HCT116 (cell line): ENCODE results near the gene KMT2B.

Experiments
- EGR1 ChIP-seq: IDR thresholded peaks from 2 replicates; pipeline ENCODE4 v1.6.1; 2012; ENCODE audit warnings: low read depth
- EZH2 ChIP-seq: fragments of 200-600 bp; sonication (generic); IDR thresholded peaks from 2 replicates; pipeline ENCODE4 v1.6.1; 2017; ENCODE audit warnings: antibody characterized with exemption, mixed run types
- POLR2A ChIP-seq: IDR thresholded peaks from 2 replicates; pipeline ENCODE4 v1.7.0; 2011; ENCODE audit warnings: borderline replicate concordance; ENCODE audit not compliant: insufficient read depth, insufficient read length; ENCODE audit errors: extremely low read depth
- POLR2AphosphoS5 ChIP-seq: IDR thresholded peaks from 2 replicates; pipeline ENCODE4 v1.6.1; 2011; ENCODE audit warnings: mild to moderate bottlenecking, low read depth, low read length, moderate library complexity
- SP1 ChIP-seq: IDR thresholded peaks from 2 replicates; pipeline ENCODE4 v1.6.1; 2012; ENCODE audit warnings: low read depth
- ZNF274 ChIP-seq: fragments of 200-500 bp; sonication (Bioruptor generic); IDR thresholded peaks from 2 replicates; pipeline ENCODE4 v1.6.1; 2014; ENCODE audit warnings: mild to moderate bottlenecking, low read depth, low read length, inconsistent platforms
- TF ChIP-seq, protein P1 (sequence below), 3 experiments: fragments of 200-600 bp in 1 of 3; sonication (generic) in 1 of 3; IDR thresholded peaks in 2 of 3; conservative IDR thresholded peaks in 1 of 3; 2 replicates each; pipeline ENCODE4 v1.5.1; 2012 to 2017; ENCODE audit warnings: low read depth in 2 of 3, low read length in 2 of 3, antibody characterized with exemption in 1 of 3, borderline replicate concordance in 1 of 3, control low read depth in 1 of 3, mild to moderate bottlenecking in 1 of 3, mixed read lengths in 1 of 3, mixed run types in 1 of 3, moderate library complexity in 1 of 3; ENCODE audit not compliant: insufficient read depth in 1 of 3
- TF ChIP-seq, protein P2 (sequence below): IDR thresholded peaks from 2 replicates; pipeline ENCODE4 v1.6.1; 2012

GRCh38 chr19:35692010-35692409 lies 25.8 kb upstream of the KMT2B start:
- no peak for TF ChIP-seq EZH2
- TF ChIP-seq, protein P1, sequence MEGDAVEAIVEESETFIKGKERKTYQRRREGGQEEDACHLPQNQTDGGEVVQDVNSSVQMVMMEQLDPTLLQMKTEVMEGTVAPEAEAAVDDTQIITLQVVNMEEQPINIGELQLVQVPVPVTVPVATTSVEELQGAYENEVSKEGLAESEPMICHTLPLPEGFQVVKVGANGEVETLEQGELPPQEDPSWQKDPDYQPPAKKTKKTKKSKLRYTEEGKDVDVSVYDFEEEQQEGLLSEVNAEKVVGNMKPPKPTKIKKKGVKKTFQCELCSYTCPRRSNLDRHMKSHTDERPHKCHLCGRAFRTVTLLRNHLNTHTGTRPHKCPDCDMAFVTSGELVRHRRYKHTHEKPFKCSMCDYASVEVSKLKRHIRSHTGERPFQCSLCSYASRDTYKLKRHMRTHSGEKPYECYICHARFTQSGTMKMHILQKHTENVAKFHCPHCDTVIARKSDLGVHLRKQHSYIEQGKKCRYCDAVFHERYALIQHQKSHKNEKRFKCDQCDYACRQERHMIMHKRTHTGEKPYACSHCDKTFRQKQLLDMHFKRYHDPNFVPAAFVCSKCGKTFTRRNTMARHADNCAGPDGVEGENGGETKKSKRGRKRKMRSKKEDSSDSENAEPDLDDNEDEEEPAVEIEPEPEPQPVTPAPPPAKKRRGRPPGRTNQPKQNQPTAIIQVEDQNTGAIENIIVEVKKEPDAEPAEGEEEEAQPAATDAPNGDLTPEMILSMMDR (IDR thresholded peaks at IDR 0.05 in 2 of 3, conservative IDR thresholded peaks at IDR 0.05 in 1 of 3; ENCODE audit: borderline replicate concordance in 1 of 3, insufficient read depth in 1 of 3, low read depth in 2 of 3, low read length in 2 of 3): no peak
- no peak for TF ChIP-seq SP1
- no peak for TF ChIP-seq POLR2A
- TF ChIP-seq, protein P2, sequence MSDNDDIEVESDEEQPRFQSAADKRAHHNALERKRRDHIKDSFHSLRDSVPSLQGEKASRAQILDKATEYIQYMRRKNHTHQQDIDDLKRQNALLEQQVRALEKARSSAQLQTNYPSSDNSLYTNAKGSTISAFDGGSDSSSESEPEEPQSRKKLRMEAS: no peak
- no peak for TF ChIP-seq ZNF274
- no peak for TF ChIP-seq EGR1
- no peak for TF ChIP-seq POLR2AphosphoS5
